GM21390 (cell line): ENCODE data around the gene DNLZ.

Source experiments
- ATAC-seq: cut with Tn5 transposase; IDR thresholded peaks from one replicate; pipeline ENCODE4 v1.9.1; 2021; ENCODE audit not compliant: unreplicated experiment

DNLZ gene

GRCh38 chr9:136377341-136378169, 14.0 kb upstream of the DNLZ start:
- ATAC-seq = no peak

GRCh38 chr9:136376457-136376856, 12.9 kb upstream of the DNLZ start:
- ATAC-seq = no peak

- no peak for ATAC-seq
These were observed 11.6 kb upstream of the DNLZ start for GRCh38 chr9:136375096-136375495.

GRCh38 chr9:136374183-136374575, 10.6 kb upstream of the DNLZ start:
- no peak for ATAC-seq

GRCh38 chr9:136373300-136374182, 10.0 kb upstream of the DNLZ start, which contains the start of gene CARD9:
Gene CARD9 (minus strand): TSS chr9:136373669. CDS start chr9:136372078, 1,591 bp downstream.
- ATAC-seq = no peak

- no peak for ATAC-seq
These were observed 9.2 kb upstream of the DNLZ start for GRCh38 chr9:136372561-136373299.

- no peak for ATAC-seq
These were observed 8.5 kb upstream of the DNLZ start for GRCh38 chr9:136372006-136372405.

- ATAC-seq = no peak
These were observed 8.0 kb upstream of the DNLZ start for GRCh38 chr9:136371533-136371880.

GRCh38 chr9:136370687-136371532, 7.4 kb upstream of the DNLZ start:
- no peak for ATAC-seq

GRCh38 chr9:136370037-136370436, 6.5 kb upstream of the DNLZ start:
- ATAC-seq = no peak

GRCh38 chr9:136368190-136368589, 4.6 kb upstream of the DNLZ start:
- no peak for ATAC-seq

- no peak for ATAC-seq
These were observed 4.0 kb upstream of the DNLZ start for GRCh38 chr9:136367296-136368145.

GRCh38 chr9:136366826-136367225, 3.3 kb upstream of the DNLZ start:
- no peak for ATAC-seq

GRCh38 chr9:136365775-136366222, 2.3 kb upstream of the DNLZ start:
- no peak for ATAC-seq

GRCh38 chr9:136364942-136365774, 1.6 kb upstream of the DNLZ start:
- ATAC-seq = no peak

GRCh38 chr9:136363949-136364748, 605 bp upstream of the DNLZ start:
- ATAC-seq = no peak

- ATAC-seq = no peak
These were observed 1.1 kb downstream of the DNLZ start for GRCh38 chr9:136362450-136362784.
